HG03135 (cell line): ENCODE measurements around the gene GJA5.

ENCODE experiments used
- ATAC-seq: cut with Tn5 transposase; IDR thresholded peaks from one replicate; pipeline ENCODE4 v1.9.1; 2021; ENCODE audit warnings: mild to moderate bottlenecking, moderate library complexity; ENCODE audit not compliant: unreplicated experiment

Gene GJA5

GRCh38 chr1:147760481-147761260 lies at the start of gene GJA5:
Gene GJA5 (minus strand): TSS chr1:147760602. CDS start chr1:147759238, 1,364 bp downstream.
- ATAC-seq: no peak

DNA sequence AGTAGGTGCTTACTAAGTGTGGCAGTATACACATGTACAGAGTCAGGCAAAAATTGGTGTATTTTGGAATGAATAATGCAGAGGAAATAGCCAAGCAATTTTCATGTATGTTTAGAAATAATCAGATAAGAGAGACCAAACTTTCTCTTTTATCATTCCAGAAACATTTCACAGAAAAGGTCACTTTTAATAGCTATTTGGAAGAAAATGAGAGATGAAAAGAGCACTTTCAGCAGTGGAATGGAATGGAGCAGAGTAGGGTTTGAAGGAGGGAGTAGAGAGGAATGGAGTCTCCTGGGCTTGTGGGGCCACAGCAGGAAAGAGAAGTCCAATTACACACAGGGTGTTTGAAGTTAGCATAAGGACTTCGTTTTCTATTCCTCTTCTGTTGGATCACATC lies 48.8 kb upstream of the GJA5 start:
- no peak for ATAC-seq

DNA sequence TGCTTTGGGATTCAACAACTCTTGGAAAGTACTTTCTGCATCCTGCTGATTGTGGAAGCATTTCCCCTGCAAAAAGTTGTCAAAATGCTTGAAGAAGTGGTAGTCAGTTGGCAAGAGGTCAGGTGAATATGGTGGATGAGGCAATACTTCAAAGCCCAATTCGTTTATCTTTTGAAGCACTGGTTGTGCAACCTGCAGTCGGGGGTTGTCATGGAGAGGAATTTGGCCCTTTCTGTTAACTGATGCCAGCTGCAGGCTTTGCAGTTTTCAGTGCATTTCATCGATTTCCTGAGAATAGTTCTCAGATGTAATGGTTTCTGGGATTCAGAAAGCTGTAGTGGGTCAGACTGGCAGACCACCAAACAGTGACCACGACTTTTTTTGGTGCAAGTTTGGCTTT lies 47.6 kb upstream of the GJA5 start:
- no peak for ATAC-seq

GRCh38 chr1:147807405-147807804 lies 47.0 kb upstream of the GJA5 start:
- no peak for ATAC-seq

DNA sequence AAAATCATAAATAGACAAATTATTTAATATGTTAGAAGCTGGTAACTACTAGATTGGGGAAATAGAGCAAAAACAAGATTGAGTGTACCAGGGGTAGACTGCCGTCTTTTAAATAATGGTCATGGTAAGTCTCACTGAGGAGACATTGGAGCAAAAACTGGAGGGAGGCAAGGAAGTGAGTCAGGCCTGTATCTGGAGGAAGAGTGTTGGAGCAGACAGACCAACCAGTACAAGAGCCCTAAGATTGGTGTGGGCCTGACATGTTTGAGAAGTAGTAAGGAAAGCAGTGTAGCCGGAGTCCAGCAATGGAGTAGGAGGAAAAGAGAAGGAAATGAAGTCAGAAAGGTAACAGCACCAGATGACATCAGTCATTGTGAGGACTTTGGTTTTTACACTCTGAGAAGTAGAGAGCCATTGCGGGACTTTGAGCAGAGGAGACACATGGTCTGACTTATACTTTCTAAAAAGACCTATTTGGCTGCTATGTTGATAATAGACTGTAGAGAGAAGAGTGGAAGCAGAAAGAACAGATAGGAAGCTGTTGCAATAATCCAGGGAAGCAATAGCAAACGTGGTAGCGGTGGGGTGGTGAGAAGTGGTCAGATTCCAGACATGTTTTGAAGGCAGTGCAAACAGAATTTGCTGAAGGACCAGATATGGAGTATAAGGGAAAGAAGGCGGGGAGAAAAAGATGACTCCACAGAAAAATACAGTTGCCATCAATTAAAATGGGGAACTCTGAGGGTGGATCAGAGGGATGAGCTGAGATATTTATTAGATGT lies 44.7 kb upstream of the GJA5 start:
- no peak for ATAC-seq

DNA sequence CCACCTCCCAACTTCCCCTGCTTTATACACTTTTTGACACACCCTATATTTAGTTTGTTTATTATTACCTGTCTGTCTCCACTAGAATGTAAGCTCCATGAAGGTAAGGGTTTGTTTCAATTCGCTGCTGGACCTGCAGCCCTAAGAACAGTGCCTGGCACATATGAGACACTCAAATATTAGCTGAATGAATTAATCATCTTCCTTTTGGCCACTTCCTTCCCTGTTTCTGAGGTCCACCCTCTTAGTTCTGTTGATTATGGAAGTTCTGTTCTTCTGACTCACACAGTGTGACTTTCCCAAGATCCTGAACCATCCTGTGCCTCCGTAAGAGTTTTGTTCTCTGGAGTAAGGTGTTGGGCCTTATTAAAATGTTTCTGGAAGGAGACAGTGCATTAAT lies 40.4 kb upstream of the GJA5 start:
- no peak for ATAC-seq

GRCh38 chr1:147798731-147799130 lies 38.3 kb upstream of the GJA5 start:
- ATAC-seq: no peak

GRCh38 chr1:147794570-147794969 lies 34.2 kb upstream of the GJA5 start:
- ATAC-seq: no peak

- ATAC-seq: no peak
Measured at GRCh38 chr1:147791876-147792275, 31.5 kb upstream of the GJA5 start.

DNA sequence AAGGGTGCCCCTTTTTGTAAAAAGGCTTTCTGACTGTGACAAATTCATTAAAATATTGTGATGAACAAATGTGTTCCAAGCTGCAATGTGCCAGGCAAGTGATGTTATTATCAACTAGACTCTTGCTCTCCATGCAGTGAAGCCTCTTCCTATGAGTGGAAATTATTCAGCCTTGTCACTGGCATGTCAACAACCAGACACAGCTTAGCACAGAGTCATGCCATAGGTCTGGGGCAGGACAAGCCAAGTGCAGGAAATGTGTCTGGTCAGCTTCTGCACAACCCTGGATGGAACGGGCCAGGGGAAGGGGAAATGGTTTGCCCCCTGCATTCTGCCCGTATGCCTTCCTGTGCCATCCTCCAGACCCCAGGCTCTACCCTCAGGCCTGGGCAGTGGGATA lies 27.4 kb upstream of the GJA5 start:
- ATAC-seq: no peak

DNA sequence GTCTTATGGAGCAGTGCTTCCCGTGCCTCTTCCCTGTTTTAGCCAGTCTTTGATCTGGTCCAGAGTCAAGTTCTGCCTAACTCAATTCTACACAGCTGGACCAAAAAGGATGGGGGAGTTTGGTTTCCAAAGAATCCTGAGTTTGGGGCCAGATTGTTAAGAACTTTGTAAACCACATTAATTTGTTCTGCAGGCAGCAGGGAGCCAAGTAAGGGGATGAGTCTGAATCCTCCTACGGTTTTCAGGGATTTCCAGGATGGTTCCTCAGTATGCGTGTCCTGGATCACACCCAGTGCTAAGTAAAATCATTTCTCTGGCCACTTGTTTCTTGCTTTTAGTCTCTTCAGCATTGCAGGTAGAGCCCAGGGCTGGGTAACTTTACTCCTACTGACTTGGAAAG lies 26.1 kb upstream of the GJA5 start:
- no peak for ATAC-seq

GRCh38 chr1:147785794-147786506 lies 25.5 kb upstream of the GJA5 start:
- ATAC-seq: no peak

GRCh38 chr1:147784941-147785340 lies 24.5 kb upstream of the GJA5 start:
- no peak for ATAC-seq

DNA sequence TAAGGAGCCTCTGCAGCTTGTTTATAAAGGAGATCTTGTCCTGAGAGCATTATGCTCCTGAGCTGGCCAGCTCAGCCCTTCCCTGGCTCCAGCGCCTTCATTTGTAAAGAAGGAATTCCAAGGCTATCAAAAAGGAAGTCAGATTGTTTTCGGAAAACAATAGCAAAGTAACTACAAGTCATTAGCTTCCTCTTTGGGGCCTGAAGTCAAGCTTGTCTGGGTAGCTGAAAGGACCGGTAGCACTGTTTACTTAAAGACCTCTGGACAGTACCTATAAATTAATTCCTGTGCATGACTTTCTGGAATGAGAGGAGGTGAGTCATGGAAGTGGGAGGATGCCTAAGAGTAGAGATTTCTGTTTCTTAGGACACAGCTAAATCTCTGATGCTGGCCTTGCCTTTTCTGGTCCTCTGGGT lies 20.7 kb upstream of the GJA5 start:
- ATAC-seq: no peak

DNA sequence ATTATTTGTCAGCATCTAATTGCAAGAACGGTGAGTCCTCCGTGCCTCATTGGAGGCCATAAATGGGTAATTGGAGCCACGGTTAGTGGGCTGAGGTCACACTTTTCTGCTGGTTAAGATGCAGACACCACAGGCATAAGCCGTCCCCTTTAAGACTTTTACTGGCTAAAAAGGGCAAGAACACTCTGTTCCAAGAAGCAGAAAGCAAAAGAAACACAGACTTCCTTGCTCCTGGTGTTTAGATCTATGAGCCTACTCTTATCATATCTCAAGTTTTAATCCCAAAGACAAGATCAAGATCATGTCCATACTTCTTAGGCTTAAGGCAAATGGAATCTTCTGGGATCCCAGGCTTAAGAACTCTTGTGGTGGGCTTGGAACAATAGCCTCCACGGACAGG lies 17.3 kb upstream of the GJA5 start:
- no peak for ATAC-seq

DNA sequence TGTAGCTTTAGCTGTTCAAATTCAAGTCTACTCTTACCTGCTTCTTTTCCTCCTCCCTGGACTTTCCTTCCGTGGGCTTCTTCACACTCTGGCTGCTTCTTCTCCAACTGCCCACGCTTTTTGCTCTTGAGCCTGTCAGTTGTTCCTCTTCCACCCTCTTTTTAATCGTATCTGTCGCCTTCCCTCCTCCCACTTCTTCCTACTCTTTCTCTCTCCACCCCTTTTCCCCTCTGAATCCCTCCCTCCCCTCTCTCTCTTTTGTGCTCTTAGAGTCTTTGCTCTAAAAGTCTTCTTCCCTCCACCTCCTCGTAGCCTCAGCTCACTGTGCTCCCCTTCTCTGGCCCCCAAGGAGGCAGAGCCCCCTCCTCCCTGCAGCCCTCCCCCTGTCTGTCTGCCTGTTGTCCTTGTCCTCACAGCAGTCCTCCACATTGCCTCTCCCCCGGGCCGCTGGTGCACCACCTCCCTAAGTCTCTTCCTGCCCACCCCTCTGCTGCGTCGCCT lies 12.9 kb upstream of the GJA5 start:
- ATAC-seq: no peak

GRCh38 chr1:147772570-147772969 lies 12.2 kb upstream of the GJA5 start:
- ATAC-seq: no peak

GRCh38 chr1:147771226-147772125 lies 11.1 kb upstream of the GJA5 start:
- ATAC-seq: no peak

- ATAC-seq: no peak
Measured at GRCh38 chr1:147769106-147769505, 8.7 kb upstream of the GJA5 start.

GRCh38 chr1:147768582-147768981 lies 8.2 kb upstream of the GJA5 start:
- ATAC-seq: no peak
